SHP77 treated with DMSO at 0.1 percent for 48 hours (cell line): Measurements from ENCODE around the gene LYPD3.
A peak's percentile ranks its signal among the peaks of the same experiment; 100 is the strongest.
"Not testable (repeated sequence)": the region's sequence is repeated elsewhere in the genome, so short reads cannot be mapped to it uniquely, and the experiment has no call there.

Experiments used
- DNase-seq: peaks from one replicate; lab custom pipeline; 2025; lab: John Stamatoyannopoulos, UW

LYPD3 gene

GRCh38 chr19:43465468-43466120 is at the start of gene LYPD3:
TSS of gene LYPD3 (minus strand) at chr19:43465608. CDS start at chr19:43465571, 37 bp downstream.
- DNase-seq, result no peak

GRCh38 chr19:43512399-43512798 is 47.0 kb upstream of the LYPD3 start:
- DNase-seq, result not testable (repeated sequence)

- DNase-seq, result no peak
Observed at GRCh38 chr19:43511324-43511723, 45.9 kb upstream of the LYPD3 start.

DNA sequence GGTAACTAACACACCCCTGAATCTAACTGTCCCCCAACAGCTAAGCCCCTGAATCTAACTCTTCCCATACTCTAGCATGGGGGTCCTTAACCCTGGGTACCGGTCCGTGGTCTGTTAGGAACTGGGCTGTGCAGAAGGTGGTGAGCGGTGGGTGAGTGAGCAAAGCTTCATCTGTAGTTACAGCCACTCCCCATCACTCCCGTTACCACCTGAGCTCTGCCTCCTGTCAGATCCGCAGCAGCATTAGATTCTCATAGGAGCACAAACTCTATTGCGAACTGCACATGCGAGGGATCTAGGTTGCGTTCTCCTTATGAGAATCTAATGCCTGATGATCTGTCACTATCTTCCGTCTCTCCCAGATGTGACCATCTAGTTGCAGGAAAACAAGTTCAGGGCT is 45.3 kb upstream of the LYPD3 start:
- DNase-seq, result no peak

GRCh38 chr19:43507880-43508279 is 42.5 kb upstream of the LYPD3 start:
- no peak for DNase-seq

DNA sequence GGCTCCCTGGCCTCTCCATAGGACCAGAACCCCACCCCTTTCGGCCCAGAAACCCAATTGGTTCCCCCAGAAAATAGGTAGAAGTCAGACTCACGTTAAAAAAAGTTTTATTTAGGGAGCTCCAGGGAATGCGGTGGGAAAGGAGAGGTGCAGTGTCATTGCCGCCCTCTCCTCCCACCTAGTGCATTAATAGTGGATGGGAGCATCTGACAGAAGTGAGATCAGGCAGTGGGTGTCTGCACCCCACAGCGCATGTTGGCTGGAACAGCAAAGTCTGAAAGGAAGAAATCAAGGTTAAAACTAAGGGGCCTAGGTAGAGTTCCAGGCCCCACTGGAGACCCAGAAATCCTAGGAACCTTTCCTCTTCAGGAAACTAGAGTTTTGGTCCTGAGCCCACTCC is 41.2 kb upstream of the LYPD3 start:
- no peak for DNase-seq

DNA sequence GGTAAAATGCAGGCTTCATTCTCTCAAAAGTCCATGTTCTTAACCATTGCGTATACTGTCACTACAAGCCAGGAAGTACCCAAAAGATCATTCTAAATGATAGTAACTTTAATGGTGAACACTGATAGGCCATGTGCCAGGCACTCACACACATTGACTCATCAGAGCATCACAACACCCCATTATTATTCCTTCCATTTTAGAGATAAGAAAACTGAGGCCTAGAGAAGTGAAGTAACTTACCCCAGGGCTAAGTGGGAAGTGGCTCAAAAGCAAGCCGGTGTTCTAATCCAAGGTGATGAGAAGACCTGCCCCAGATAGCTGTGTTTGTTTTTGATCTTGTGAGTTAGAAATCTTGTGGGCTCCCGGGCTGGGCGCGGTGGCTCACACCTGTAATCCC is 40.5 kb upstream of the LYPD3 start:
- no peak for DNase-seq

DNA sequence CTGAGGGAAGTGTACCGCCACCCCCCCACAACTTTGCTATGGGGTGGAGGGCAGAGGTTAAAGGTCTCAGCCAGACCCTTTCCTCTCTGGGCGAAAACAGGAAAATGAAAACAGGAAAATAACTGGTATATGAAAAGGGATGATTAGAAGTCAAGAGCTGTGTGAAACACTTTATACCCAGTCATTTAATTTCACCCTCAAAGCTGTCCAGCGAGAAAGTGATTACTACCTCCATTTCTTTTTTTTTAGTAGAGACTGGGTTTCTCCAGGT is 39.7 kb upstream of the LYPD3 start:
- DNase-seq, result no peak

- peak; percentile 53 for DNase-seq
Observed at GRCh38 chr19:43504426-43505185, 39.2 kb upstream of the LYPD3 start, which contains the start of gene PHLDB3. TSS of gene PHLDB3 (minus strand) at chr19:43504746. CDS start at chr19:43504118, 628 bp downstream.

- peak; percentile 66 for DNase-seq
Observed at GRCh38 chr19:43503501-43504425, 38.4 kb upstream of the LYPD3 start.

DNA sequence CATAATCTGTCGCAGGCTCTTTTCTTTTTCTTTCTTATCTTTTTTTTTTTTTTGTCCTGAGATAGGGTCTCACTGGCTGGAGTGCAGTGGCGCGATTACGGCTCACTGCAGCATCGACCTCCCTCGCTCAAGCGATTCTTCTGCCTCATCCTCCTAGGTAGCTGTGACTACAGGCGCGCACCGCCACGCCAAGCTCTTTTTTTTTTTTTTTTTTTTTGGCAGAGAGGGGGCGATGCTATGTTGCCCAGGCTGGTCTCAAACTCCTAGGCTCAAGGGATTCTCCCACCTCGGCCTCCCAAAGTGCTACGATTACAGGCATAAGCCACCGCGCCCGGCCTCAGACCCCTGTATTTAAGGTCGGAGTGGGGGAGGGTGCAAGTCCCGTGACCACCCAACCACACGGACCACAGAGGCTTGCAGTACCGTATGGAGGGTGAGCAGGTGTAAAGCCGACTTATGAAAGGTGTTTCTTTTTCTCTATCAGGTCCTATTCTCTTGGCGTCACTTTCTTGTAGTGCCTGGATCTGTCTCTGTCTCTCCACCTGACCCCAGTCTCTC is 37.1 kb upstream of the LYPD3 start:
- no peak for DNase-seq

DNA sequence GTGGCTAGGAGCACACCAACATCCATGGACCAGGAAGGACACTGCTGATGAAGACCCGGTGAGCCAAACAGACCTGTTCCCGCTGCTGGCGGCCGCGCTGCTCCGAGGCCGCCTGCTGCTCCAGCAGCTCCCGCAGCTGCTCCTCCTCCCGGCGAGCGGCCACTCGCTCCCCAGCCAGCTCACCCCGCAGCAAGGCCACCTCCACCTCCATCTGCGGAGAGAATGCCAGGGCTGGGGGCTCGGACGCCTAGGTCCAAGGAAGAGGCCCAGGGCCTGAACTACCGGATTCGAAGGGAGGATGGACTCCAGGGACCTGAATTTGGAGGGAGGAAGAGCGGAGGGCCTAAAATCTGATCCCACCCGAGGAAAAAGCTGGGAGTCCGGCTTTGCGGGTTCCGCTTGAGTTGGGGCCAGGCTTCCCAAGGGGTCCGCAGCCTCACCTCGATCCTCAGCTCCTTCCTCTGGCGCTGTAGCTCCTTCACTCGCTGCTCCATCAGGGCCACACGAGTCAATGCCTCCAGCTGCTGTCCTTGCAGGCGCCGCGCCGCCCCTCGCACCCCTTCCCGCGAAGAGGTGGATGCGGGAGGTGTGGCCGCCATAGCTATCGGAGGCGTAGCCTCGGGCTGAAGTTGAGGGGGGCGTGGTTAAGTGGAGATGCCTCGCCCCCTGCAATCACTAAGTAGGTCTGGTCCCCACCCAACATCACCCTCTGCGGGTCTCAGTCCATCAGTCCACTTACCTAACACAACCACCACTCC is 36.4 kb upstream of the LYPD3 start:
- no peak for DNase-seq

DNA sequence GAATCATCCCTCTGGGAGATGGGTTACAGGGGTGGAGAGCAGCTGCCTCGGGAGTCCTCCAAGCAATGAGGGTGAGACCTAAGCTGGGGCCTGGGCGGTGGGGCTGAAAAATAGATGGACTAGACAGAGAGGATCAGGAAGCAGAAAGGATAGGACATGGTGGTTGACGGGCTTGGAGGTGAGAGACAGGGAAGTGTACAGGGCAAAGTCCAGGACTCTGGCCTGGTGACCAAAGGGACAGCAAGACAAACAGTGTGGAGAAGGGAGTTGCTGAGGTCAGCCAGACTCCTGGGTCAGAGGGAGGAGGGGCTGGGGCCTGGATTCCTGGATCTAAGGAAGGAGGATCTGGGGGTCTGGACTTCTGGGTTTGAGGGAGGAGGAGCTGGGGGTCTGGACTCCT is 33.6 kb upstream of the LYPD3 start:
- no peak for DNase-seq

DNA sequence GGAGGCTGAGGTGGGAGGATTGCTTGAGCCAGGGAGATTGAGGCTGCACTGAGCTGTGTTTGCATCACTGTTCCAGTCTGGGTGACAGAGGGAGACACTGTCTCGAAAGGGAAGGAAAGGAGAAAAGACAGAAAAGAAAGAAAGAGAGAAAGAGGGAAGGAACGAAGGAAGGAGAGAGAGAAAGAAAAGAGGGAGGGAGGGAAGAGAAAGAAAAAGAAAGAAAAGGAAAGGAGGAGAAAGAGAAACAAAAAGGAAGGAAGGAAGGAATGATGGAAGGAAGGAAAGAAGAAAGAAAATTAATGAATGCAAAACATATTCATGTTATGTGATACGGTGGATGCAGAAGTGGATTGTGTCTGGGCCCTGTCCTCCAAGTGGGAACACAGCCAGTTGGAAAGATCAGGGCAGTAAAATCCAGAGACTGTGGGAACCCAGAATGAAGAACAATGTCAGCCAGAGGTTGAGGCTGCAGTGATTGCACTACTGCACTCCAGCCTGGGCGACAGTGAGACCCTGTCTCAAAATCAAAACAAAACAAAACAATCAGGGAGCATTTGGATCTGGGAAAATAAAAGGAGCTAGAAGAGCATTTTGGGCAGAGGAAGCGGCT is 32.9 kb upstream of the LYPD3 start:
- no peak for DNase-seq

- DNase-seq, result no peak
Observed at GRCh38 chr19:43496960-43497359, 31.6 kb upstream of the LYPD3 start.

GRCh38 chr19:43495082-43495481 is 29.7 kb upstream of the LYPD3 start:
- no peak for DNase-seq

DNA sequence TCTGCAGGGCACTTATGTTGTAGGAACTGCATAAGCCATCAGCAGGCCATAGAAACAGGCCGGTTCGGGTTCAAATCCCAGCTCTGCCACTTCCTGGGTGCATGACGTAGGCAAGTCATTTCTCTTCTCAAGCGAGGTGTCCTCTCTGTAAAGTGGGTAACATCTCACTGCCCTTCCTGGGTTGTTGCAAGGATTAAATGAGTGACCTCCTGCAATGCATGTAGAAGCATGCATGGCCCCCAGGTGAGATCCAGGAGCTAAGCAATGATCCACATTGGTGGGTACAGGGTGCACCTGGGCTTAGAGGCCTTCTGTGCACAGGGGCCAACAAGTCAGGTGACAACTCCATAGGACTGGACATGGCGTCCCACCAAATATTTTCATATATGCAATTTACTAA is 25.4 kb upstream of the LYPD3 start:
- DNase-seq, result no peak

GRCh38 chr19:43489979-43490599 is 24.7 kb upstream of the LYPD3 start:
- DNase-seq, result no peak

DNA sequence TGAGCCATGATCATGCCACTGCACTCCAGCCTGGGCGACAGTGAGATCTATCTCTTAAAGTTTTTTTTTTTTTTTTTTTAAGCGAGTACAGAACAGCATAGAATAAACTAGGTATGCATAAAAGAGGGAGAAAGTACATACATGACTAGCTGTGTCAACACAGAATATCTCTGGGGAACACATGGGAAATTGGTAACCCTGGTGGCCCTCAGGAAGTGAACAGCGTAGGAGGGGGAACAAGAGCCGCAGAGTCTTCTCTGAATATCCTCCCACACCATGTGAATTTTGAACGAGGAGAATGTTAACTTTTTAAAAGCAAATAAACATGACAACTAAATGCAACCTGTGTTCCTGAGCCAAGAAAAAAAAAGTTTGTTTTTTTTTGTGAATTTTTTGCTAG is 23.9 kb upstream of the LYPD3 start:
- no peak for DNase-seq

GRCh38 chr19:43488179-43488578 is 22.8 kb upstream of the LYPD3 start:
- DNase-seq, result no peak

DNA sequence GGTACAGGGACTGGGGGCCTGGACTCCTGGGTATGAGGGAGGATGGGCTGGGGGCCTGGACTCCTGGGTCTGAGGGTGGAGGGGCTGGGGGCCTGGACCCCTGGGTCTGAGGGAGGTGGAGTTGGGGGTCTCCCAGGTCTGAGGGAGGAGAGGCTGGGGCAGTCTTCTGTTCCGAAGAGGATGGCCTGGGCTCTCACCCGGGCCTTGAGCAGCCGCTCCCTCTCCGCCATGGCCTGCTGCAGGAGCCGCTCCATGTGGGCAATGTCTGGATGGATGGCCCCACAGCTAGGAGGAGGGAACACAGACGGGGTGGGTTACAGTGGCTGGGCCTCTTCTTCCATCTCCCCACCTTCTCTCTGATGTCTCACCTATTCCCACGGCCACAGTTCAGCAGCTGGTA is 21.0 kb upstream of the LYPD3 start:
- no peak for DNase-seq
